Smooth muscle cell (in vitro differentiated cells): ENCODE data around the gene ABCG8. TPM values are rescaled to one million over a fixed set of nuclear protein-coding genes. Genes with fewer than 3 reads are reported as not detected.

Source experiments
- DNase-seq: peaks from one replicate; lab custom pipeline; 2025; ENCODE audit not compliant: unreplicated experiment; lab: John Stamatoyannopoulos, UW
- H2AFZ ChIP-seq: fragments of 200-600 bp; sonication (generic); 2 replicates; pipeline ENCODE4 v1.6.0; 2016; ENCODE audit warnings: antibody characterized with exemption, low read depth, mild to moderate bottlenecking
- H3F3A ChIP-seq: fragments of 200-600 bp; sonication (generic); 2 replicates; pipeline ENCODE4 v1.6.0; 2017; ENCODE audit warnings: antibody characterized with exemption, low read depth
- H3K27ac ChIP-seq: fragments of 200-600 bp; sonication (generic); 2 replicates; pipeline ENCODE4 v1.5.1; 2016; ENCODE audit warnings: low read depth, mild to moderate bottlenecking
- H3K27me3 ChIP-seq: fragments of 200-600 bp; sonication (generic); 2 replicates; pipeline ENCODE4 v1.6.1; 2016; ENCODE audit warnings: low read depth, mild to moderate bottlenecking
- H3K36me3 ChIP-seq: fragments of 200-600 bp; sonication (generic); 2 replicates; pipeline ENCODE4 v1.5.1; 2016; ENCODE audit warnings: low read depth
- H3K4me1 ChIP-seq: fragments of 200-600 bp; sonication (generic); 2 replicates; pipeline ENCODE4 v1.5.1; 2016; ENCODE audit warnings: low read depth
- H3K4me2 ChIP-seq: fragments of 200-600 bp; sonication (generic); 2 replicates; pipeline ENCODE4 v1.6.0; 2016; ENCODE audit warnings: mild to moderate bottlenecking
- H3K4me3 ChIP-seq: fragments of 200-600 bp; sonication (generic); 2 replicates; pipeline ENCODE4 v1.5.1; 2016; ENCODE audit warnings: mild to moderate bottlenecking
- H3K79me2 ChIP-seq: fragments of 200-600 bp; sonication (generic); 2 replicates; pipeline ENCODE4 v1.6.0; 2016; ENCODE audit warnings: low read depth, mild to moderate bottlenecking
- H3K9ac ChIP-seq: fragments of 200-600 bp; sonication (generic); 2 replicates; pipeline ENCODE4 v1.6.0; 2016; ENCODE audit warnings: low read depth
- H3K9me3 ChIP-seq: fragments of 200-600 bp; sonication (generic); replicated peaks from 2 replicates; pipeline ENCODE4 v1.5.1; 2016; ENCODE audit warnings: low read depth
- H4K20me1 ChIP-seq: fragments of 200-600 bp; sonication (generic); 2 replicates; pipeline ENCODE4 v1.6.0; 2016; ENCODE audit warnings: low read depth
- CTCF ChIP-seq: fragments of 200-600 bp; sonication (generic); IDR thresholded peaks from 2 replicates; pipeline ENCODE4 v1.5.1; 2017; ENCODE audit warnings: borderline replicate concordance, mild to moderate bottlenecking, antibody characterized with exemption; ENCODE audit not compliant: insufficient read depth, poor library complexity, severe bottlenecking
- WGBS: methylation state at CpG from one replicate; pipeline ENCODE4 v1.1.7; 2016; ENCODE audit warnings: low lambda C conversion rate; 5-methylcytosine and 5-hydroxymethylcytosine counted together
- polyA plus RNA-seq: library from polyadenylated mRNA; unstranded; fragments of >200 nt; fragmentation: Nextera tagmentation; extraction: Ambion mirVana; gene quantifications from 2 replicates; pipeline ENCODE4 v1.2.1, GENCODE V29; 2016
- total RNA-seq: library from RNA; depleted of rRNA; stranded (reverse); fragments of >200 nt; gene quantifications from 2 replicates; pipeline ENCODE4 v1.2.3, GENCODE V29; 2014

The ABCG8 gene
- total and polyA plus RNA-seq, 2 experiments from 2014 or later, result not detected

GRCh38 chr2:43877782-43878464, 39.2 kb downstream of the ABCG8 start:
- TF ChIP-seq CTCF, result peak; percentile 86
- no peak overlapping the region for H3K27ac ChIP-seq
- H3K9me3 ChIP-seq, result no peaks in the 10 kb centered on the region
- DNase-seq, result peak; percentile 15
- H3K79me2 ChIP-seq, result no peaks in the 10 kb centered on the region
- no peaks in the 10 kb centered on the region for H3F3A ChIP-seq
- no peaks in the 10 kb centered on the region for H3K27me3 ChIP-seq
- H2AFZ ChIP-seq, result no peak overlapping the region
- no peak overlapping the region for H3K4me2 ChIP-seq
- no peaks in the 10 kb centered on the region for H3K4me1 ChIP-seq
- H3K36me3 ChIP-seq, result no peaks in the 10 kb centered on the region
- H4K20me1 ChIP-seq, result no peaks in the 10 kb centered on the region
- no peak overlapping the region for H3K9ac ChIP-seq
- H3K4me3 ChIP-seq, result no peak overlapping the region
- 41% methylated on average over 16 of the region's 16 CpGs for WGBS

DNA sequence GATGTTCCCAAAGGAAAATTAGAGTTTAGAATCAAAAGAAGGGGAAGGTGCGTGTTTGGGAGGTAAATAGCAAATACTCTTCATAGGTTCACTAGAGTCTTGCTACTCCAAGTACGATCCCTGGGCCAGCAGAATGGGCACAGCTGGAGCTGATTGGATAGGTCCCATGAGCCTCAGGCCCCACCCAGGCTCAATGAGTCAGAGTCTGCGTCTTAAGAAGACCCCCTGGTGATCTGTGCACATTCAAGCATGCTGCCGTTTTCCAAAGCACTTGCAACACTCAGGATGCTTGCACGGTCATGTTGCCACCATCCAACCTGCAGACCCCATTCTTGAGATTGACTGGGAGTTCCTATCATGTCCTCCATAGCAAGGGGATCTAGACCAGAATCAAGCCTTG, 40.5 kb downstream of the ABCG8 start:
- Histone ChIP-seq H4K20me1 (no peaks in the 10 kb centered on the region), H3K4me2 (no peak overlapping the region), H3K79me2 (no peaks in the 10 kb centered on the region), H3K9ac (no peak overlapping the region), H3K9me3 (no peaks in the 10 kb centered on the region), H3K4me3 (no peak overlapping the region), H3K27me3 (no peaks in the 10 kb centered on the region), H3K4me1 (no peaks in the 10 kb centered on the region), H3K27ac (no peak overlapping the region), H2AFZ (no peak overlapping the region), H3F3A (no peaks in the 10 kb centered on the region), H3K36me3 (no peaks in the 10 kb centered on the region)
- TF ChIP-seq CTCF, result no peak
- no peak for DNase-seq
- 78% methylated on average over 5 of the region's 5 CpGs for WGBS

- no peak overlapping the region for H3K4me3 ChIP-seq
- H3K79me2 ChIP-seq, result no peaks in the 10 kb centered on the region
- no peaks in the 10 kb centered on the region for H4K20me1 ChIP-seq
- H2AFZ ChIP-seq, result no peak overlapping the region
- no peak overlapping the region for H3K27ac ChIP-seq
- H3K4me1 ChIP-seq, result no peaks in the 10 kb centered on the region
- no peaks in the 10 kb centered on the region for H3K27me3 ChIP-seq
- H3K9me3 ChIP-seq, result no peaks in the 10 kb centered on the region
- 85% methylated on average over 9 of the region's 9 CpGs for WGBS
- no peak for DNase-seq
- no peaks in the 10 kb centered on the region for H3F3A ChIP-seq
- no peaks in the 10 kb centered on the region for H3K36me3 ChIP-seq
- no peak overlapping the region for H3K9ac ChIP-seq
- TF ChIP-seq CTCF, result no peak
- H3K4me2 ChIP-seq, result no peak overlapping the region
Observed at GRCh38 chr2:43880471-43880870, 41.7 kb downstream of the ABCG8 start.

DNA sequence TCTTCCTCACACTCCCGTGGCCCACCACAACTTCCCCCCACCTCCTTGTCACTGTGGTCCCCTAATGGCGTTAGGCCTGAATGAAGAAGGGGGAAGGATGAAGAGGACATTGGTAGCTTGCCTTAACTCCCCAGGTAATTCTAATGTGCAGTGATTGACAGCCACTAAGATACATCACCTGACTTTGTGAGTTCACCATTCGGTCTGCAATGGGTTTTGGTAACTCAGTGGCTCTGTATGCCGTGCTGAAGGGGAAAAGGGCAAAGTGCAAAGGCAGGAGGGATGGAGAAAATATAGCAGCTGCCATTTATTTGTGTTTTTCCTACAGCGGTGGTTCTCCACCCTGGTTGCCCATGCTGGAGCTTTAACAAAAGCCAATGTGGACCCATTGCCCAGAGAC, 42.2 kb downstream of the ABCG8 start:
- H3K36me3 ChIP-seq, result no peaks in the 10 kb centered on the region
- H3K27ac ChIP-seq, result no peak overlapping the region
- no peak for TF ChIP-seq CTCF
- no peaks in the 10 kb centered on the region for H3K9me3 ChIP-seq
- H3K4me1 ChIP-seq, result no peaks in the 10 kb centered on the region
- H3F3A ChIP-seq, result no peaks in the 10 kb centered on the region
- no peaks in the 10 kb centered on the region for H3K79me2 ChIP-seq
- H3K4me3 ChIP-seq, result no peak overlapping the region
- no peak overlapping the region for H3K9ac ChIP-seq
- H3K27me3 ChIP-seq, result no peaks in the 10 kb centered on the region
- H3K4me2 ChIP-seq, result no peak overlapping the region
- DNase-seq, result no peak
- no peak overlapping the region for H2AFZ ChIP-seq
- 93% methylated on average over 5 of the region's 5 CpGs for WGBS
- no peaks in the 10 kb centered on the region for H4K20me1 ChIP-seq
